CD4-positive, alpha-beta T cell treated with Interleukin-1 beta for 1 hour (primary cell): ENCODE results near the gene SLC4A5.
"Not testable (repeated sequence)": the region's sequence is repeated elsewhere in the genome, so short reads cannot be mapped to it uniquely, and the experiment has no call there.

ENCODE experiments used
- DNase-seq, 2 donors: peaks; one replicate each; pipeline ENCODE4 v3.0.0-alpha.2; 2020 to 2022

The SLC4A5 gene

GRCh38 chr2:74226648-74227213 is 116.5 kb downstream of the SLC4A5 start:
- no peak for DNase-seq

GRCh38 chr2:74225698-74226459 is 117.3 kb downstream of the SLC4A5 start:
- no peak for DNase-seq

GRCh38 chr2:74223941-74224770 is 119.1 kb downstream of the SLC4A5 start:
- no peak for DNase-seq

GRCh38 chr2:74222300-74222650 is 120.9 kb downstream of the SLC4A5 start:
- DNase-seq: no peak

GRCh38 chr2:74221604-74222299 is 121.5 kb downstream of the SLC4A5 start:
- DNase-seq: no peak

- no peak for DNase-seq
These were observed 122.1 kb downstream of the SLC4A5 start for GRCh38 chr2:74221091-74221490.

GRCh38 chr2:74219846-74220486 is 123.2 kb downstream of the SLC4A5 start:
- DNase-seq: no peak

- no peak for DNase-seq
These were observed 126.6 kb downstream of the SLC4A5 start for GRCh38 chr2:74216642-74217041.

- DNase-seq: not testable (repeated sequence)
These were observed 127.4 kb downstream of the SLC4A5 start for GRCh38 chr2:74215771-74216170.

- no peak for DNase-seq
These were observed 130.4 kb downstream of the SLC4A5 start for GRCh38 chr2:74212702-74213410.

GRCh38 chr2:74206180-74206688 is 137.0 kb downstream of the SLC4A5 start:
- peak; percentile 38 to 59 for DNase-seq

- DNase-seq: peak in 1 of 2 donors; percentile 30
These were observed 137.6 kb downstream of the SLC4A5 start for GRCh38 chr2:74205596-74205995.

GRCh38 chr2:74205113-74205512 is 138.1 kb downstream of the SLC4A5 start:
- no peak for DNase-seq

- DNase-seq: no peak
These were observed 138.8 kb downstream of the SLC4A5 start for GRCh38 chr2:74204436-74204835.

- no peak for DNase-seq
These were observed 141.6 kb downstream of the SLC4A5 start for GRCh38 chr2:74201596-74201995.

GRCh38 chr2:74201196-74201595 is 142.0 kb downstream of the SLC4A5 start:
- no peak for DNase-seq

GRCh38 chr2:74199871-74200305 is 143.3 kb downstream of the SLC4A5 start:
- DNase-seq: no peak

GRCh38 chr2:74199275-74199701 is 143.9 kb downstream of the SLC4A5 start:
- peak in 1 of 2 donors; percentile 23 for DNase-seq

- DNase-seq: peak; percentile 92
These were observed 144.5 kb downstream of the SLC4A5 start, which contains the start of gene MTHFD2 for GRCh38 chr2:74198461-74199274. Gene MTHFD2 (plus strand): TSS chr2:74198615. CDS start chr2:74198642, 27 bp downstream.

GRCh38 chr2:74198023-74198460 is 145.2 kb downstream of the SLC4A5 start:
- no peak for DNase-seq
